ENCODE results near the gene PCSK5. TPM values are rescaled to one million over a fixed set of nuclear protein-coding genes. Genes with fewer than 3 reads are reported as not detected.

PCSK5 gene
- total RNA-seq, 1 experiment from 2014 or later: 0.17 TPM

- H3K27me3 ChIP-seq (replicated peaks; ENCODE audit: insufficient read depth, low read depth, low read length, poor library complexity): peaks cover 20% of the 10 kb centered on the region
- no TSS peak for BruUV-seq (replicated peaks)
- no peak overlapping the region for H3K4me3 ChIP-seq (ENCODE audit: low read depth, low read length, poor library complexity, severe bottlenecking)
- no peaks in the 10 kb centered on the region for H3K9me3 ChIP-seq (ENCODE audit: low read depth, low read length, poor library complexity, severe bottlenecking)
- ChIA-PET CTCF (interaction anchor here (0.6 kb wide), 1 partner anchor 111 kb away, joined by 3 read pairs; no protein-coding TSS in a partner anchor), POLR2A (ENCODE audit: low non-redundant PET) (no interaction called here)
- no peak for DNase-seq (ENCODE audit: low spot score)
- intact Hi-C loops (cut with micrococcal nuclease; ENCODE audit: unreplicated experiment): no loop called here
- H3K4me1 ChIP-seq (ENCODE audit: insufficient read depth, low read length, poor library complexity, severe bottlenecking): no peaks in the 10 kb centered on the region
- no peaks in the 10 kb centered on the region for H3K36me3 ChIP-seq (ENCODE audit: insufficient read depth, low read length, poor library complexity, severe bottlenecking)
- TF ChIP-seq CTCF (conservative IDR thresholded peaks at IDR 0.05; ENCODE audit: low read depth, low read length): no peak
- TF ChIP-seq EZH2 (IDR thresholded peaks at IDR 0.05; ENCODE audit: borderline replicate concordance, low read depth, low read length, poor library complexity, severe bottlenecking): no peak
- no peak overlapping the region for H3K27ac ChIP-seq (ENCODE audit: low read depth, low read length, poor library complexity, severe bottlenecking)
These were observed 287.5 kb downstream of the PCSK5 start for GRCh38 chr9:76177931-76178330.

- POLR2A ChIA-PET (ENCODE audit: low non-redundant PET): no interaction called here
- TF ChIP-seq EZH2 (IDR thresholded peaks at IDR 0.05; ENCODE audit: borderline replicate concordance, low read depth, low read length, poor library complexity, severe bottlenecking) (no peak), CTCF (conservative IDR thresholded peaks at IDR 0.05; ENCODE audit: low read depth, low read length) (no peak)
- CTCF ChIA-PET: no interaction called here
- Histone ChIP-seq H3K27me3 (replicated peaks; ENCODE audit: insufficient read depth, low read depth, low read length, poor library complexity) (peaks cover 26% of the 10 kb centered on the region), H3K4me1 (ENCODE audit: insufficient read depth, low read length, poor library complexity, severe bottlenecking) (no peaks in the 10 kb centered on the region), H3K4me3 (ENCODE audit: low read depth, low read length, poor library complexity, severe bottlenecking) (no peak overlapping the region), H3K9me3 (ENCODE audit: low read depth, low read length, poor library complexity, severe bottlenecking) (no peaks in the 10 kb centered on the region), H3K27ac (ENCODE audit: low read depth, low read length, poor library complexity, severe bottlenecking) (no peak overlapping the region), H3K36me3 (ENCODE audit: insufficient read depth, low read length, poor library complexity, severe bottlenecking) (no peaks in the 10 kb centered on the region)
- intact Hi-C loops (cut with micrococcal nuclease; ENCODE audit: unreplicated experiment): no loop called here
- no peak for DNase-seq (ENCODE audit: low spot score)
- no TSS peak for BruUV-seq (replicated peaks)
These were observed 290.1 kb downstream of the PCSK5 start for GRCh38 chr9:76180541-76180940.

GRCh38 chr9:76181020-76181641, 290.7 kb downstream of the PCSK5 start:
- peaks cover 20% of the 10 kb centered on the region for H3K27me3 ChIP-seq (replicated peaks; ENCODE audit: insufficient read depth, low read depth, low read length, poor library complexity)
- intact Hi-C loops (cut with micrococcal nuclease; ENCODE audit: unreplicated experiment): no loop called here
- no peaks in the 10 kb centered on the region for H3K4me1 ChIP-seq (ENCODE audit: insufficient read depth, low read length, poor library complexity, severe bottlenecking)
- CTCF ChIA-PET: no interaction called here
- no peak for DNase-seq (ENCODE audit: low spot score)
- no peaks in the 10 kb centered on the region for H3K36me3 ChIP-seq (ENCODE audit: insufficient read depth, low read length, poor library complexity, severe bottlenecking)
- H3K4me3 ChIP-seq (ENCODE audit: low read depth, low read length, poor library complexity, severe bottlenecking): no peak overlapping the region
- no peaks in the 10 kb centered on the region for H3K9me3 ChIP-seq (ENCODE audit: low read depth, low read length, poor library complexity, severe bottlenecking)
- POLR2A ChIA-PET (ENCODE audit: low non-redundant PET): no interaction called here
- H3K27ac ChIP-seq (ENCODE audit: low read depth, low read length, poor library complexity, severe bottlenecking): no peak overlapping the region
- TF ChIP-seq CTCF (conservative IDR thresholded peaks at IDR 0.05; ENCODE audit: low read depth, low read length): no peak
- no peak for TF ChIP-seq EZH2 (IDR thresholded peaks at IDR 0.05; ENCODE audit: borderline replicate concordance, low read depth, low read length, poor library complexity, severe bottlenecking)
- no TSS peak for BruUV-seq (replicated peaks)

Measured in A673 (cell line).